ENCODE data around the gene RNF14.

- TF ChIP-seq, protein P1, sequence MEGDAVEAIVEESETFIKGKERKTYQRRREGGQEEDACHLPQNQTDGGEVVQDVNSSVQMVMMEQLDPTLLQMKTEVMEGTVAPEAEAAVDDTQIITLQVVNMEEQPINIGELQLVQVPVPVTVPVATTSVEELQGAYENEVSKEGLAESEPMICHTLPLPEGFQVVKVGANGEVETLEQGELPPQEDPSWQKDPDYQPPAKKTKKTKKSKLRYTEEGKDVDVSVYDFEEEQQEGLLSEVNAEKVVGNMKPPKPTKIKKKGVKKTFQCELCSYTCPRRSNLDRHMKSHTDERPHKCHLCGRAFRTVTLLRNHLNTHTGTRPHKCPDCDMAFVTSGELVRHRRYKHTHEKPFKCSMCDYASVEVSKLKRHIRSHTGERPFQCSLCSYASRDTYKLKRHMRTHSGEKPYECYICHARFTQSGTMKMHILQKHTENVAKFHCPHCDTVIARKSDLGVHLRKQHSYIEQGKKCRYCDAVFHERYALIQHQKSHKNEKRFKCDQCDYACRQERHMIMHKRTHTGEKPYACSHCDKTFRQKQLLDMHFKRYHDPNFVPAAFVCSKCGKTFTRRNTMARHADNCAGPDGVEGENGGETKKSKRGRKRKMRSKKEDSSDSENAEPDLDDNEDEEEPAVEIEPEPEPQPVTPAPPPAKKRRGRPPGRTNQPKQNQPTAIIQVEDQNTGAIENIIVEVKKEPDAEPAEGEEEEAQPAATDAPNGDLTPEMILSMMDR (IDR thresholded peaks at IDR 0.05; ENCODE audit: poor library complexity), result no peak
- no peak for TF ChIP-seq EZH2phosphoT487 (IDR thresholded peaks at IDR 0.05; ENCODE audit: low read depth, severe bottlenecking, unreplicated experiment)
- TF ChIP-seq EZH2 (IDR thresholded peaks at IDR 0.05; ENCODE audit: borderline replicate concordance), result no peak
Observed at GRCh38 chr5:142013734-142014521, 45.0 kb downstream of the RNF14 start.

All from hepatocyte (in vitro differentiated cells).